DMS53 treated with DMSO at 0.1 percent for 48 hours (cell line): Measurements from ENCODE around the gene PDCD7.
A peak's percentile ranks its signal among the peaks of the same experiment; 100 is the strongest.

Experiments used
- DNase-seq: peaks from one replicate; lab custom pipeline; 2025; ENCODE audit not compliant: unreplicated experiment; lab: John Stamatoyannopoulos, UW

PDCD7 gene

DNA sequence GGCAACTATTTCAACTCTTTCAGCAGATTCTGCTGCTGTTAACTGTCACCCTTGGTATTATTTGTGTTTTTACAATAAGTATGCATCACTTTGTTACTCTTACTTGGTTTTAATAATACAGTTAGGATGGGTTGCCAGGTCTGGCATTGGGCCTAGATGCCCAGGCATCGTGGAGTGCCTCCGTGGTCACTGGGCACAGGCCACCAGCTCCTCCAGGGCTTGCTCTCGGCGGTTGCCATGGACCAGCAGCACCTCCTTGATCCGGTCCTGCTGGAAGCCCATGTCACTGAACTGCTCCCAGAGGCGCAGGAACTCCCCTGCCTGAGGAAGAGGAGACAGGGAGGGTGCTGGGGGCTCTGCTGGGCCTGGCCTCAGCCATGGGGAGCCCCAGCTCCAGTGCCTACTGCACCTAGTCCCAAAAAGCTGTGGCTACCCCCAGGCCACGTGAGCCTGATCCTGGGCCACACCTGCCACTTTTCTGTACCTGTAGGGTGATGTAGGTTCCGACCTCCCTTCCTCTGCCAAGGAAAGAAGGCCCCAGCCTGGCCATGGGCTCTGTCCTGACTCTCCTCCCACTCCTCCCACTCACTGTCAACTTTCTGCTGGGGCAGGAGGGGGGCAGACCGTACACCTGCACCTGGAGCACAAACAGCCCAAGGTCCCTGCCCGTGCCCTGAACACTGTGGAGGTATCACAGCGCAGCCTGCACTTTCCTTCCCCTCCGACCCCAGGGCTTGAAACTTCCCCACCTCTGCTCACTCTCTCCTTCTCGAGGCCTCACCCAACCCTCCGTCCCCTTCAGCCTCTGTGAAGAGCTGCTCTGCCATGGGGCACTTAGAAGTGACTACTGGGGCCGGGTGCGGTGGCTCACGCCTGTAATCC lies 40.5 kb downstream of the PDCD7 start:
- DNase-seq, result no peak

GRCh38 chr15:65091946-65092770 lies 41.5 kb downstream of the PDCD7 start:
- DNase-seq, result no peak

DNA sequence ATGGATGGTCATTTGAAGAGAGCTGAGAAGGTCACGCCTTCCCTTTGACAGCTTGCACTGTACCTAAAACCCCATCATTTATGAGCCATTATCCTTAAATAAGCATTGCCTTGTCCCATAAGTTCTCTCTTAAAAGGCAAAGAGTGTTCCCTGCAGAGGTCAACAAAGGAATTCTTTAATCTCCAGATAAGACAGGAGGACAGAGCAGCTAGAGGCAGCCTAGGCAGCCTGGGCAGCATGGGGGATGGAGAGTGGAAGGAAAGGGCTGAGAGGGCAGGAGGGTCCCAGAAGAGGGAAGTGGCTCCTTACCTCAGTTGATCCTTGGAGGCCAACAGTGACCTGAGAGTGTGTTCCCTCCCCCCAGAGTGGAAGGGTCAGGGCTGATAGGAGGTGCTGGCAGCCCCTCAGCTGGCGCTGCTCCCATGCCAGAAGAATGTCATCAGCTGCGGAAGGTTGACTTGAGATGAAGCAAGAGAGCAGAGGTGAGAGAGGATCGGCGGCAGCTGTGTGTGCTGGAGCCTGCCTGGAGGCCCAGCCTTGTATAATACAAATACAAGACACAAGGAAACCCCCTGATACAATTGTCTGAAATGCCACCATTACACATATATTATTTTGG lies 44.3 kb downstream of the PDCD7 start:
- DNase-seq, result no peak

DNA sequence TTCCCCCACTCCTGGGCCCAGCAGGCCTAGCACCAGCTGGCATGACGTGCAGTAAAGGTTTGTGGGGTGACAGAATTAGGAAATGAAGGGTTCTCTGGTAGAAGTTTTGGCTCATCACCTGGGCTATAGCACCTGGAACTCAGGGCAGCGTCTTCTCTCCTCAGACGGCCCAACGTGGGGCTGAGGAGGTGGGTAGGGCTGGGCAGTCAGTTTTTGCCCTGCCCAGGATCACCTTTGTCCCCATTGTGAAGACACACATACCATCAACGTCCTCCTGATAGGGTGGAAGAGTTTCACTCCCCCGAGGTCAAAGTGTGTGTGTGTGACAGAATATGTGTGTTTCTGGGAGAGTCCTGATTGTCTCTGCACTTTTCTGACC lies 45.0 kb downstream of the PDCD7 start:
- no peak for DNase-seq

- no peak for DNase-seq
These were observed 45.5 kb downstream of the PDCD7 start for GRCh38 chr15:65087873-65088642.

DNA sequence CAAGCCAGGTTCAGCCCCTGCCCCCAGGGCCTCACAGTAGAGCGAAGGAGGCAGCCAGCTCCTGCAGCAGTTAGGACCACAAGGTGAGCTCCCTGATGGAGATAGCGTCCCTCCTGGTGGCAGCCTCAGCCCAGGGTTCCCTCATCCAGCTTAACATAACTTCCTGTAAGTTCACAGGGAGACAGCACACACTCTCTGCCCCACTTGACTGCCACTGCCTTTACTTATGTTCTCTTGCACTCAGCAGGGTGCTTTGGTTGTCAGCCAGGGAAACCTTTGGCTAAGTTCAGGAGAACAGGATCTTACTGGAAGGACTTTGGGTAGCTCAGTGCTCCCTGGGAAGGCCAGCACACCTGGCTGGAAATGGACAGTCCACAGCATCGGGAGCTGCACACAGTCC lies 46.2 kb downstream of the PDCD7 start:
- no peak for DNase-seq

DNA sequence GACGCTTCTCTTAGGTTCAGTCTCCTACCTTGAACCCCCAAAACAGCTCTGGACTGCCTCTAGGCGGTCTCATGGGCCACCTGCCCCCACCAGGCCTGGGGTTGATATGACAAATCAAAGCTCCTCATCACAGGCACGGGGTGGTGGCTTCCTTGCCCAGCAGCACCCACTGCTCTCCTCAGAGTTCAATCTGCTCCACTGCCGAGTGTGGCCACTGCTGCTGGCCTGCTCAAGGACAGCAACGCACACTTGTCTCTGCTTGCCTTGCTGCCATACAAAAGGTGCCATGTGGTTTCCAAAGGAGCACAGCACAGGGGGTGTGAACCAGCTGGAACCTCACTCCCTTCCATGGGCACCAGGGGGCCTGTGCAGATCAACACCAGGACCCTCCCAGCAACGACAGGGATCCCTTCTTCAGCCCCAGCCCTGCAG lies 46.9 kb downstream of the PDCD7 start:
- DNase-seq, result no peak

DNA sequence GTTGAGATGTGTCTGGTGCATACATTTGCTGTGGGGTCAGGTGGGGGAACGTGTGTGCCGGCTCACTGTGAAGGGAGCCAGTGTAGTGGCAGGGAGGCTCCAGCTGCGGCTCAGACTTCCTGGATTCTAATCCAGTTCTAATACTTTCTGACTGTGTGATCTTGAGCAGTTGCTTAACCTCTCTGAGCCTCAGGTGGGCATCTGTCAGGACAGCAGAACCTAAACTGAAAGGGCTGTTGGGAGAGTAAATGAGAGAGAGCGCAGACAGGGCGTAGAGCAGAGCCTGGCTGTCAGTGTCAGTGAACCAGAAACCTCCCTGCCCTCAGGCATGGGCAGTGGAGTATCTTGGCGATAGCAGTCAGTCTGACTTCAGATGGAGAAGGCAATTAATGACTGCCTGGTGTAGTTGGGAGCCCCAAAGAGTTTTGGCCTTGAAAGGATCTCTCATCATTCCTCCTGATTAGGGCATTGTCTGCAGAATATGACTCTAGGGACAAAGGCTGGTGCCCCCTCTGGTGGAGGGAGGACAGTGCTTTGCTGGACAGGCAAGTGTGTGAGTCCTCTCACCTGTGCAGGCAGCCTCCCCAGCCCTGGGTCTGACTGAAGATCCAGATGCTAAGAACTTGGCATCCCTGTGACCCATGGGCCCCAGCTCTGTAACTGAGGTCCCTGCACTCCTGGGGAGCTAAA lies 47.5 kb downstream of the PDCD7 start:
- DNase-seq, result no peak

GRCh38 chr15:65085207-65085753 lies 48.3 kb downstream of the PDCD7 start:
- DNase-seq, result no peak

DNA sequence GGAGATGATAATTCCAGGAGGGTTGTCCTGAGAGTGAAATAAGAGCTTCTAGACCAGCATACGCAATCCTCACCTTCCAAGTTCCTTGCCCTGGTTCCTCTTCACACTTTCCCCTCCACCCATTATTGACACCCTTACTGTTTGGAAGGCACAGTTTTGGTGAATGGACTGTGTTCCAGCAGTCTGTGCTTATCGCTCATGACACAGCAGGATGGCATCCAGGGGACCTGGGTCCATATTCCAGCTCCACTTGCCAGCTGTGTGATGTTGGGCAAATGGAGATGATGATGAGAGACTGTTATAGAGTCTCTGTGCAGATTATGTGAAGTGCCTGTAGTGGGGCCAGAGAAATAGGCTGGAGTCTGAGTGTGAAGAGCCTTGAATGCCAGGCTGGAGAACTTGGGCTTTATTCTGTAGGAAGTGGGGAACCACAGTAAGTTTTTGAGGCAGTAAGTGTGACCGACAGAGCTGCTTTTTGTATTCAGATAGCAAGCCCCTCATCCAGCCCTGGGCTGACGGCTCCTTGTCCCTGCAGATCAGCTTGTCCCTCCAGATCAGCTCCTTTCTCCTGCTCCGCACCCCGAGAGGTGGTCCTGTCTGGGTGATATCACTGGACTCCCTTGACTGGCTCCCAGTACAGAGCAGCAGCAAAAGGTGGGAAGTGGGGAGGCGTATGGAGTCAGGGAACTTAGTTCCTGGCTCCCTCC lies 49.0 kb downstream of the PDCD7 start:
- DNase-seq, result no peak

DNA sequence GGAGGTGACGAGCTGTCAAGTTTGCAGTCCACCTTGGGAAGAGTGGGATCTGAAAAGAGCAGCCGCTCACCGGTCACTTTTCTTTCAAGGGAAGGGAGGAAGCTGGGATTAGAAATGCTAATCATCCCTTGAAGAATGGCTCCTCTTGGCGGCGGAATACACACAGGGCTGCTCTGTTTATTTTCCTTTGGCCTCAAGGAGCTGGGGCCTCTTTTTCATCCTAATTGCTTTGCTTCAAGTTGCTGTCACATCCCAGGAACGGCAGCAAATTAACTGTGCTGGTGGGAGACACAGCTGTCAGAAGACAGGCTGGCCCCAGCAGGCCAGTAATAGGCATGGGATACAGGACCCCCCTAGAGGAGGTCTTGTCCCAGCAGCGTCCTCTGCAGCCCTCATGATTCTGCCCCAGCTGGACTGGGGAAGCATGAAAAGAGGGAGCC lies 50.3 kb downstream of the PDCD7 start:
- DNase-seq, result no peak

- DNase-seq, result no peak
These were observed 51.2 kb downstream of the PDCD7 start for GRCh38 chr15:65082303-65082953.

- DNase-seq, result no peak
These were observed 51.9 kb downstream of the PDCD7 start for GRCh38 chr15:65081758-65082157.

DNA sequence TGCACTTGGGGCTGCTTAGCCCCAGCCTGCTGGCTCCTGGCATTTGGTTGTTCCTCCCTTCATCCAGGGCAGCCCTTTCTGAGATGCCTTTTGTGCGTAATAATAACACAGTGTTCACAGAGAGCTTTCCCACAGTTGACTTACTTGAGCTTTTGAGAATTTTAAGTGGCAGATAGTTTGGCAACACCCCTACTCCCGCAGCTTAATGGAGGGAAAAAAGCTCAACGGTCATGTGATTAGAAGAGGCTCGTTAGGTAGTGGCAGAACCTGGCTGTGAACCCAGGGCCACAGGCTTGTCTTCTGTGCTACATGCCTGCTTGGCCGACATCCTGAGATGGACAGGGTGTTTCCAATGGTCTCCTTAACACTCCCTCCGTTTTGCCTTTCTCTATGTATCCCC lies 52.3 kb downstream of the PDCD7 start:
- DNase-seq, result no peak

DNA sequence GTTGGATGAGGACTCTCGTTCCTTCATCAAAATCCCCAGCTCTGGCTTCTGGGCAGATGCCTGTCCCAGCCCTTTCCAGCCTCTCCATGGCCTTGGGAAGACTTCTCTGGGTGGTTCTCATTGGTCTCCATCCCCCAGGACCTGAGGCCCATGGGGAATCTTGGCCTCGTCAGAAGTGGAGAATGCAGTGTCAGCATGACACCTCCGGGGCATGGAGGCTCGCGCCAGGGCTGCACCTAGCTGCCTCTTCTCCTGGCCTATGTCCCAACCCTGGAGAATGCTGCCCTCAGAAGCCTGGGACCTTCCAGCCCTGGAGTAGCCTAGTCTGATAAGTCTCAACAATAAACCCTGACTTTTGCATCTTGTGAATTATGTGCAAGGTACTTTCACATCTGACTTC lies 54.0 kb downstream of the PDCD7 start:
- no peak for DNase-seq

DNA sequence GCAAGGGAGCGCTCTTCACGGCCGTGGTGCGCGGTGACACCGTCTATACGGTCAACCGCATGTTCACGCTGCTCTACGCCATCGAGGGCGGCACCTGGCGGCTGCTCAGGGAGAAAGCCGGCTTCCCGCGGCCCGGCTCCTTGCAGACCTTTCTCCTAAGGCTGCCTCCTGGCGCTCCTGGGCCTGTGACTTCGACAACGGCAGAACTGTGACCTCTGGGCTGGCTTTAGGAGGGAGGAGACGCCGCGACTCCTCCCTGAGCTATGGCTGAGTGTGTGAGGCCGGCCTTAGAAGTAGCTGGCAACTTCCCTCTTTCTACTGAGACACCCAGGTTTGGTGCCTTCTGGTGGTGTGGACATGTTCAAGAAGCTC lies 55.6 kb downstream of the PDCD7 start:
- DNase-seq, result peak; percentile 5

- no peak for DNase-seq
These were observed 56.2 kb downstream of the PDCD7 start for GRCh38 chr15:65077291-65077980.

- no peak for DNase-seq
These were observed 56.9 kb downstream of the PDCD7 start, which contains the start of gene KBTBD13 for GRCh38 chr15:65076486-65077290. Gene KBTBD13 (plus strand): TSS chr15:65076746. CDS start chr15:65076816, 70 bp downstream.
